Mammary epithelial cell (primary cell): Measurements from ENCODE around the gene PLXNA4.

Source experiments
- CTCF ChIP-seq, 2 donors: IDR thresholded peaks in 1 of 2; conservative IDR thresholded peaks in 1 of 2; 2 replicates each; pipeline ENCODE4 v1.5.1; 2011 to 2012; ENCODE audit warnings: inconsistent platforms in 2 of 2, low read length in 2 of 2, mild to moderate bottlenecking in 2 of 2, control low read depth in 1 of 2, low read depth in 1 of 2; ENCODE audit not compliant: insufficient read depth in 1 of 2; ENCODE audit errors: extremely low read depth in 1 of 2
- EZH2 ChIP-seq: IDR thresholded peaks from 2 replicates; pipeline ENCODE4 v1.6.1; 2012; ENCODE audit warnings: low read length, inconsistent platforms, borderline replicate concordance

GRCh38 chr7:132097550-132098134, 478.6 kb downstream of the PLXNA4 start:
- no peak for TF ChIP-seq EZH2
- no peak for TF ChIP-seq CTCF (conservative IDR thresholded peaks at IDR 0.05 in 1 of 2, IDR thresholded peaks at IDR 0.05 in 1 of 2; ENCODE audit: extremely low read depth in 1 of 2, insufficient read depth in 1 of 2, low read depth in 1 of 2, low read length in 2 of 2)
